Aorta (tissue), 5 donors: ENCODE measurements around the gene SNCB. TPM values are rescaled to one million over a fixed set of nuclear protein-coding genes. Genes with fewer than 3 reads are reported as not detected.
"Not testable (repeated sequence)": the region's sequence is repeated elsewhere in the genome, so short reads cannot be mapped to it uniquely, and the experiment has no call there.

Source experiments
- ATAC-seq: fragments of 200-7000 bp; cut with Tn5 transposase; one replicate; pipeline ENCODE4 v1.9.1; 2022; ENCODE audit warnings: moderate library complexity; ENCODE audit not compliant: low FRiP score
- DNase-seq, 2 donors: peaks; one replicate each; pipeline ENCODE4 v3.0.0-alpha.2; 2020
- H3K27ac ChIP-seq, 2 donors: one replicate each; pipeline ENCODE4 v1.5.1; 2013; ENCODE audit warnings: low read length in 2 of 2, mild to moderate bottlenecking in 2 of 2, moderate library complexity in 2 of 2, control low read depth in 1 of 2, inconsistent platforms in 1 of 2, low read depth in 1 of 2
- H3K27me3 ChIP-seq, 2 donors: one replicate each; pipeline ENCODE4 v1.6.1; 2013; ENCODE audit warnings: control low read depth in 1 of 2, low read length in 1 of 2, mild to moderate bottlenecking in 1 of 2, moderate library complexity in 1 of 2; ENCODE audit not compliant: insufficient read depth in 2 of 2, control insufficient read depth in 1 of 2
- H3K36me3 ChIP-seq, 2 donors: one replicate each; pipeline ENCODE4 v1.6.1; 2013; ENCODE audit warnings: control low read depth in 1 of 2, low read length in 1 of 2, mild to moderate bottlenecking in 1 of 2; ENCODE audit not compliant: insufficient read depth in 2 of 2, control insufficient read depth in 1 of 2
- H3K4me1 ChIP-seq, 2 donors: one replicate each; pipeline ENCODE4 v1.6.1; 2013; ENCODE audit warnings: low read length in 2 of 2, control low read depth in 1 of 2, mild to moderate bottlenecking in 1 of 2, moderate library complexity in 1 of 2; ENCODE audit not compliant: insufficient read depth in 2 of 2, control insufficient read depth in 1 of 2
- H3K4me3 ChIP-seq, 2 donors: one replicate each; pipeline ENCODE4 v1.5.1; 2013; ENCODE audit warnings: low read length in 2 of 2, control low read depth in 1 of 2, mild to moderate bottlenecking in 1 of 2
- H3K9me3 ChIP-seq: one replicate; pipeline ENCODE4 v1.6.1; 2013; ENCODE audit warnings: mild to moderate bottlenecking, low read length; ENCODE audit not compliant: control insufficient read depth
- WGBS, 2 donors: extraction: QIAGEN DNeasy Blood & Tissue Kit; methylation state at CpG; one replicate each; pipeline ENCODE4 v1.1.7; 2013; 5-methylcytosine and 5-hydroxymethylcytosine counted together
- intact Hi-C, 2 donors: fragments of 100-400 bp; cut with DNase I; formaldehyde crosslinking; loops; one replicate each; pipeline versions ENCODE4 v1.14.2 to v1.15.0; 2022
- polyA plus RNA-seq, 2 donors: library from polyadenylated mRNA; stranded (reverse); fragments of 200-250 nt; gene quantifications; one replicate each; pipeline ENCODE4 v1.2.3, GENCODE V29; 2013
- total RNA-seq, 2 donors: library from RNA; stranded (reverse); fragmentation: NEBNext Ultra II Directional; extraction: Animal tissue kit (Norgen Biotek cat#: 25700); gene quantifications; one replicate each; pipeline ENCODE4 v1.2.1, GENCODE V29; 2021
- donor health status: healthy with polysubstance abuse.
- donor health status: Bipolar disorder and iron deficiency.
- donor health status: DM: no; HTN: no; CAD: no.
- donor health status: DM: no; HTN: no; CAD: no.
- donor health status: DM: yes; HTN: yes; CAD: no.

The SNCB gene
- total and polyA plus RNA-seq, 4 donors: not detected

GRCh38 chr5:176608937-176609723 lies 21.2 kb downstream of the SNCB start:
- Histone ChIP-seq H3K36me3 (no peaks in the 10 kb centered on the region), H3K9me3 (no peaks in the 10 kb centered on the region), H3K27ac (no peak overlapping the region), H3K4me3 (no peak overlapping the region), H3K27me3 (no peaks in the 10 kb centered on the region), H3K4me1 (no peaks in the 10 kb centered on the region)
- intact Hi-C loops: no loop called here
- ATAC-seq (no peak), DNase-seq (no peak)
- WGBS, 2 donors: 25 to 28% methylated on average over 46 of the region's 46 CpGs

- Histone ChIP-seq H3K9me3 (no peaks in the 10 kb centered on the region), H3K27ac (no peak overlapping the region), H3K4me3 (no peak overlapping the region), H3K27me3 (no peaks in the 10 kb centered on the region), H3K36me3 (no peaks in the 10 kb centered on the region), H3K4me1 (no peaks in the 10 kb centered on the region)
- WGBS, 2 donors: 93 to 97% methylated on average over 4 of the region's 4 CpGs
- intact Hi-C loops: no loop called here
- no peak for ATAC-seq
- no peak for DNase-seq
Measured at GRCh38 chr5:176608142-176608705, 22.1 kb downstream of the SNCB start.

GRCh38 chr5:176606875-176607274 lies 23.5 kb downstream of the SNCB start:
- Histone ChIP-seq H3K9me3 (no peaks in the 10 kb centered on the region), H3K4me1 (no peaks in the 10 kb centered on the region), H3K27me3 (no peaks in the 10 kb centered on the region), H3K36me3 (no peaks in the 10 kb centered on the region), H3K4me3 (no peak overlapping the region), H3K27ac (no peak overlapping the region)
- ATAC-seq (no peak), DNase-seq (no peak)
- 84 to 86% methylated on average over 3 of the region's 3 CpGs for WGBS, 2 donors
- intact Hi-C loops: no loop called here

- intact Hi-C loops: no loop called here
- Histone ChIP-seq H3K9me3 (no peaks in the 10 kb centered on the region), H3K36me3 (no peaks in the 10 kb centered on the region), H3K4me1 (no peaks in the 10 kb centered on the region), H3K27ac (no peak overlapping the region), H3K4me3 (no peak overlapping the region), H3K27me3 (no peaks in the 10 kb centered on the region)
- no peak for DNase-seq
- 49 to 53% methylated on average over 3 of the region's 3 CpGs for WGBS, 2 donors
- ATAC-seq: no peak
Measured at GRCh38 chr5:176606032-176606431, 24.3 kb downstream of the SNCB start.

GRCh38 chr5:176603091-176603490 lies 27.2 kb downstream of the SNCB start:
- H3K27ac ChIP-seq: no peak overlapping the region
- no peak overlapping the region for H3K4me3 ChIP-seq
- intact Hi-C loops: no loop called here
- H3K4me1 ChIP-seq: no peaks in the 10 kb centered on the region
- DNase-seq (no peak), ATAC-seq (no peak)
- no peaks in the 10 kb centered on the region for H3K9me3 ChIP-seq
- 9 to 14% methylated on average over 2 of the region's 2 CpGs for WGBS, 2 donors
- H3K27me3 ChIP-seq: no peaks in the 10 kb centered on the region
- no peaks in the 10 kb centered on the region for H3K36me3 ChIP-seq

GRCh38 chr5:176601901-176602482 lies 28.3 kb downstream of the SNCB start:
- no peak overlapping the region for H3K4me3 ChIP-seq
- no peaks in the 10 kb centered on the region for H3K9me3 ChIP-seq
- no peak for ATAC-seq
- WGBS, 2 donors: 64 to 66% methylated on average over 12 of the region's 12 CpGs
- no peaks in the 10 kb centered on the region for H3K27me3 ChIP-seq
- intact Hi-C loops: no loop called here
- DNase-seq: no peak
- no peaks in the 10 kb centered on the region for H3K4me1 ChIP-seq
- H3K36me3 ChIP-seq: no peaks in the 10 kb centered on the region
- no peak overlapping the region for H3K27ac ChIP-seq

- H3K36me3 ChIP-seq, DNase-seq, ATAC-seq, H3K4me3 ChIP-seq, H3K4me1 ChIP-seq, H3K9me3 ChIP-seq, H3K27me3 ChIP-seq, intact Hi-C loops, H3K27ac ChIP-seq: not testable (repeated sequence)
- 85 to 86% methylated on average over 19 of the region's 19 CpGs for WGBS, 2 donors
Measured at GRCh38 chr5:176599749-176600430, 30.4 kb downstream of the SNCB start.

GRCh38 chr5:176597417-176598389 lies 32.6 kb downstream of the SNCB start:
- no peak overlapping the region for H3K27ac ChIP-seq
- no peaks in the 10 kb centered on the region for H3K9me3 ChIP-seq
- H3K4me1 ChIP-seq: no peaks in the 10 kb centered on the region
- intact Hi-C loops: no loop called here
- DNase-seq (no peak), ATAC-seq (no peak)
- peak overlapping the region in 1 of 2 donors; percentile 8 for H3K4me3 ChIP-seq
- 58 to 59% methylated on average over 43 to 47 of the region's 47 CpGs for WGBS, 2 donors
- no peaks in the 10 kb centered on the region for H3K36me3 ChIP-seq
- H3K27me3 ChIP-seq: no peaks in the 10 kb centered on the region
